T-helper 1 cell treated with Interleukin-12 subunit alpha and Interleukin-12 subunit beta and Interleukin-4 antibody, amounts not matched to agents 30 μg/mL and 1 μg/mL, for 36 hours (primary cell): ENCODE measurements around the gene RPS18.

ENCODE experiments used
- H3K27ac Mint-ChIP-seq: one replicate; pipeline ENCODE4 v1.8.0; 2021; ENCODE audit warnings: mild to moderate bottlenecking, mixed read lengths
- H3K27me3 Mint-ChIP-seq: one replicate; pipeline ENCODE4 v1.8.0; 2021; ENCODE audit warnings: low read depth, mixed read lengths
- H3K36me3 Mint-ChIP-seq: one replicate; pipeline ENCODE4 v1.8.0; 2021; ENCODE audit warnings: low read depth, mixed read lengths
- H3K4me1 Mint-ChIP-seq: one replicate; pipeline ENCODE4 v1.8.0; 2021; ENCODE audit warnings: low read depth, mixed read lengths
- H3K4me3 Mint-ChIP-seq: one replicate; pipeline ENCODE4 v1.8.0; 2021; ENCODE audit warnings: mild to moderate bottlenecking, moderate library complexity, mixed read lengths
- H3K9me3 Mint-ChIP-seq: one replicate; pipeline ENCODE4 v1.8.0; 2021; ENCODE audit warnings: mixed read lengths

The RPS18 gene

GRCh38 chr6:33323623-33323948 lies 51.7 kb downstream of the RPS18 start:
- Mint-ChIP-seq H3K27me3 (no peaks in the 10 kb centered on the region), H3K4me3 (peak overlapping the region; percentile 97), H3K27ac (peak overlapping the region; percentile 96), H3K4me1 (peaks cover 38% of the 10 kb centered on the region), H3K9me3 (no peaks in the 10 kb centered on the region), H3K36me3 (peaks cover 35% of the 10 kb centered on the region)

DNA sequence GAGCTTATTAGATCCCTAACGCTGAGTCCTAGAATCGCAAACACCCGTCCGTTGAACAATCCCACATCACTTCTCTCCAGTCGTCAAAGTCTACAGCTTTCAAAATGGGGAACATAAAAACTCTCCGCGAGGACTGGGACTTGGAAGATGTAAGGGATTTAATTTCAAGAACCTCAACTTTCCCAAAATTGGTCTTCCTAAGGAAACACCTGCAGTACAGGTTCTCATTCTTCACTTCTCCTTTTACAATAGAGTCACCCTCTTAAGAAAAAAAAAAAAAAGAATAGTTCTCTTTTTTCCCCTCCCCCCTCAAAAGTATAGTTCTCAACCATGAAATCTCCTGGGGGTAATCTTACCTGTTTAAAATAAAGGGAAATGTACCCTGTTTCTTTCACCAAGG lies 52.2 kb downstream of the RPS18 start:
- Mint-ChIP-seq H3K4me1 (peaks cover 34% of the 10 kb centered on the region), H3K4me3 (peak overlapping the region; percentile 97), H3K27ac (peak overlapping the region; percentile 96), H3K27me3 (no peaks in the 10 kb centered on the region), H3K36me3 (peaks cover 31% of the 10 kb centered on the region), H3K9me3 (no peaks in the 10 kb centered on the region)
